Measurements from ENCODE around the gene FBXO21.

Gene FBXO21

GRCh38 chr12:117162167-117162539 lies 28.1 kb downstream of the FBXO21 start:
- no peak for DNase-seq

- DNase-seq: no peak
Observed at GRCh38 chr12:117161460-117162166, 28.7 kb downstream of the FBXO21 start.

- DNase-seq: no peak
Observed at GRCh38 chr12:117159674-117160073, 30.6 kb downstream of the FBXO21 start.

GRCh38 chr12:117158911-117159553 lies 31.2 kb downstream of the FBXO21 start:
- no peak for DNase-seq

- no peak for DNase-seq
Observed at GRCh38 chr12:117158096-117158495, 32.2 kb downstream of the FBXO21 start.

GRCh38 chr12:117155278-117156060 lies 34.8 kb downstream of the FBXO21 start:
- no peak for DNase-seq

- DNase-seq: no peak
Observed at GRCh38 chr12:117152793-117153775, 37.2 kb downstream of the FBXO21 start.

GRCh38 chr12:117151403-117152031 lies 38.8 kb downstream of the FBXO21 start:
- DNase-seq: no peak

- DNase-seq: no peak
Observed at GRCh38 chr12:117149431-117149830, 40.8 kb downstream of the FBXO21 start.

- no peak for DNase-seq
Observed at GRCh38 chr12:117148642-117149041, 41.6 kb downstream of the FBXO21 start.

- DNase-seq: no peak
Observed at GRCh38 chr12:117147639-117148038, 42.6 kb downstream of the FBXO21 start.

- no peak for DNase-seq
Observed at GRCh38 chr12:117145597-117146154, 44.6 kb downstream of the FBXO21 start.

GRCh38 chr12:117144599-117144998 lies 45.7 kb downstream of the FBXO21 start:
- DNase-seq: no peak

GRCh38 chr12:117143008-117143532 lies 47.2 kb downstream of the FBXO21 start:
- no peak for DNase-seq

GRCh38 chr12:117142094-117142493 lies 48.2 kb downstream of the FBXO21 start:
- DNase-seq: no peak

- no peak for DNase-seq
Observed at GRCh38 chr12:117141097-117141898, 49.0 kb downstream of the FBXO21 start.

- no peak for DNase-seq
Observed at GRCh38 chr12:117140397-117141096, 49.7 kb downstream of the FBXO21 start.

GRCh38 chr12:117139025-117139717 lies 51.1 kb downstream of the FBXO21 start:
- DNase-seq: no peak

GRCh38 chr12:117134721-117135120 lies 55.5 kb downstream of the FBXO21 start:
- no peak for DNase-seq

Data from suppressor macrophage treated with lipopolysaccharide for 4 hours (primary cell).